ENCODE data around the gene AHI1. TPM values are rescaled to one million over a fixed set of nuclear protein-coding genes. Genes with fewer than 3 reads are reported as not detected.

Gene AHI1
- total RNA-seq, 1 experiment from 2014 or later, result 22.8 TPM

DNA sequence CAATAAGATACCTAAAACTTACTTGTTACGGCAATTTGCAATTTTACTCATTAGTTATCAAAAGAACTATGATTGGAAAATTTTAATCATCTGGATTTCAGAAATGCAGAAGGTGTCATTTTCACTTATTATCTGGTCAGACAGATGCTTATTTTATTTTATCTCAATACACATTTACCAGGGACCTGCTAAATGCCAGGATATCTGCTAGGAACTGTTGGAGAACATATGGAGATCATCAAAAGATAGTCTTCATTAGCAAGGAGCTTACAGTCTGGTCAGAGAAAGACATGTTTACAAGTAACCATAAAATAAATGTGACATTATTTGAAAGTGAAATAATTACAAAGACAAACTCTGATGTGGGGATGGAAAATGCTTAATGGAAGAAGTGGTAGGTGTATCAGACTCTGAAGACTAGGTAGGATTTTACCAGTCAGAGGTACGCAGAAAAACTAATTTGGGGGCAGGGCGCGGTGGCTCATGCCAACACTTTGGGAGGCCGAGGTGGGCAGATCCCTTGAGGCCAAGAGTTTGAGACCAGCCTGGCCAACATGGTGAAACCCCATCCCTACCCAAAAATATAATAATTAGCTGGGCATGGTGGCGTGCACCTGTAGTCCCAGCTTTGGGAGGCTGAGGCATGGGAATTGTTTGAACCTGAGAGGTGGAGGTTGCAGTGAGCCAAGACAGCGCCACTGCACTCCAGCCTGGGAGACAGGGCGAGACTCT lies 178.6 kb downstream of the AHI1 start:
- no TSS peak for BruUV-seq (replicated peaks)
- intact Hi-C loops (cut with micrococcal nuclease; ENCODE audit: unreplicated experiment), result no loop called here
- TF ChIP-seq, protein P1, sequence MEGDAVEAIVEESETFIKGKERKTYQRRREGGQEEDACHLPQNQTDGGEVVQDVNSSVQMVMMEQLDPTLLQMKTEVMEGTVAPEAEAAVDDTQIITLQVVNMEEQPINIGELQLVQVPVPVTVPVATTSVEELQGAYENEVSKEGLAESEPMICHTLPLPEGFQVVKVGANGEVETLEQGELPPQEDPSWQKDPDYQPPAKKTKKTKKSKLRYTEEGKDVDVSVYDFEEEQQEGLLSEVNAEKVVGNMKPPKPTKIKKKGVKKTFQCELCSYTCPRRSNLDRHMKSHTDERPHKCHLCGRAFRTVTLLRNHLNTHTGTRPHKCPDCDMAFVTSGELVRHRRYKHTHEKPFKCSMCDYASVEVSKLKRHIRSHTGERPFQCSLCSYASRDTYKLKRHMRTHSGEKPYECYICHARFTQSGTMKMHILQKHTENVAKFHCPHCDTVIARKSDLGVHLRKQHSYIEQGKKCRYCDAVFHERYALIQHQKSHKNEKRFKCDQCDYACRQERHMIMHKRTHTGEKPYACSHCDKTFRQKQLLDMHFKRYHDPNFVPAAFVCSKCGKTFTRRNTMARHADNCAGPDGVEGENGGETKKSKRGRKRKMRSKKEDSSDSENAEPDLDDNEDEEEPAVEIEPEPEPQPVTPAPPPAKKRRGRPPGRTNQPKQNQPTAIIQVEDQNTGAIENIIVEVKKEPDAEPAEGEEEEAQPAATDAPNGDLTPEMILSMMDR (conservative IDR thresholded peaks at IDR 0.05; ENCODE audit: low read depth, low read length), result no peak
- TF ChIP-seq EZH2 (IDR thresholded peaks at IDR 0.05; ENCODE audit: borderline replicate concordance, low read depth, low read length, poor library complexity, severe bottlenecking), result no peak
- no peak overlapping the region for H3K27ac ChIP-seq (ENCODE audit: low read depth, low read length, poor library complexity, severe bottlenecking)
- no peaks in the 10 kb centered on the region for H3K27me3 ChIP-seq (replicated peaks; ENCODE audit: insufficient read depth, low read depth, low read length, poor library complexity)
- ChIA-PET POLR2A (ENCODE audit: low non-redundant PET) (no interaction called here), CTCF (no interaction called here)
- H3K36me3 ChIP-seq (ENCODE audit: insufficient read depth, low read length, poor library complexity, severe bottlenecking), result no peaks in the 10 kb centered on the region
- no peaks in the 10 kb centered on the region for H3K4me1 ChIP-seq (ENCODE audit: insufficient read depth, low read length, poor library complexity, severe bottlenecking)
- no peak for DNase-seq (ENCODE audit: low spot score)
- H3K9me3 ChIP-seq (ENCODE audit: low read depth, low read length, poor library complexity, severe bottlenecking), result no peaks in the 10 kb centered on the region
- H3K4me3 ChIP-seq (ENCODE audit: low read depth, low read length, poor library complexity, severe bottlenecking), result no peak overlapping the region

DNA sequence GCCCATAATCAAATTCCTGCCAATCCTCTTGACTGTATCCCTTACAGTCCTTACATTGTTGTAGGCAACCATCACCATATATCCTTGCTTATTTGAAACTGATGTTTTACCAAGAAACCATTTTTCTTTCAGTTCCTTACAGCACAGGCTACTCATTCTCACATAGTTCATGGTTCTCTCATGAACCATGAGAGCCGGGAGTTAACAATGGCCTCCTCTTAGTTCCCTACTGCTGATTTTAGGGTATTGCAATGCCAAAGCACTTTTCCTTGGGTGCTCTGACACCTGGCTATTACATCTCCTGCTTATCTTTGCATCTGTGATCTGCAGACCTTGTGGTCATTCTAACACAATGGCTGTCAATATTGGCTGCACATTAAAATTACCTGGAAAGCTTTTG lies 183.0 kb downstream of the AHI1 start:
- TF ChIP-seq, protein P1 (conservative IDR thresholded peaks at IDR 0.05; ENCODE audit: low read depth, low read length), result no peak
- TF ChIP-seq EZH2 (IDR thresholded peaks at IDR 0.05; ENCODE audit: borderline replicate concordance, low read depth, low read length, poor library complexity, severe bottlenecking), result no peak
- H3K27me3 ChIP-seq (replicated peaks; ENCODE audit: insufficient read depth, low read depth, low read length, poor library complexity), result no peaks in the 10 kb centered on the region
- POLR2A ChIA-PET (ENCODE audit: low non-redundant PET), result no interaction called here
- BruUV-seq (replicated peaks), result no TSS peak
- H3K4me1 ChIP-seq (ENCODE audit: insufficient read depth, low read length, poor library complexity, severe bottlenecking), result no peaks in the 10 kb centered on the region
- CTCF ChIA-PET, result no interaction called here
- H3K4me3 ChIP-seq (ENCODE audit: low read depth, low read length, poor library complexity, severe bottlenecking), result no peak overlapping the region
- intact Hi-C loops (cut with micrococcal nuclease; ENCODE audit: unreplicated experiment), result no loop called here
- H3K36me3 ChIP-seq (ENCODE audit: insufficient read depth, low read length, poor library complexity, severe bottlenecking), result no peaks in the 10 kb centered on the region
- no peak overlapping the region for H3K27ac ChIP-seq (ENCODE audit: low read depth, low read length, poor library complexity, severe bottlenecking)
- H3K9me3 ChIP-seq (ENCODE audit: low read depth, low read length, poor library complexity, severe bottlenecking), result no peaks in the 10 kb centered on the region
- no peak for DNase-seq (ENCODE audit: low spot score)

DNA sequence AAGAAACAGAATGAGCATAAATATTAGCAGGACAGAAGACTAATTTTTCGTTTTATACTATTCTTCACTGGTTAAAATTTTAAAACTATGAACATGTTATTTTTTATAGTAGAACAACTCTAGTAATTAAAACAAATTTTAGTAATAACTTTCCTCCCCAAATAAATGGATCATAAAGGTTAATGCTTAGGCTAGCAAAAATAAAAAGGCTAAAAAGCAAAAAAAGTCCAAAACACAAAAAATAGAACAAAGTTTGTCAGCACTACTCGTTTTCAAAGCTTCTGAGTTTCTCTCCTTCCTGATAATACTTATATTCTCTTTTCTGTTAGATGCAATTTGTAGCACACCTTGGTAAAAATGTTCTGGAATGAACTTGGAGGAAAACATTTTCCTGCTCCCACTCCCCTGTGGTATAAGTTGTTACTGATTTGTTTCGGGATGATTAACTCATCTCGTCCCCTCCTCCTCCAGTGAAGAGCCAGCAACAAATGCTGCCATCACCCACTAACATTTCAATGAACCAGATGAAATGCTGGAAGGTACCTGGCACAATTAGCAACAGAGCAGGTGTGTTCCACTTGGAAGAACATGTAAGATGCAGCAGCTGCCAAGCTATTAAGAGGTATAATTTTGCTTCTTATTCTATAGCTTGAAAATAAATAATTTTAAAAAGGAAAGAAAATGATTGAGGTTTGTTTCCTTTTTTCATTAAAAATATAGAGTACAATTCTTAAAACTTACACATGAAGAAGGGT lies 185.9 kb downstream of the AHI1 start:
- no peak for DNase-seq (ENCODE audit: low spot score)
- Histone ChIP-seq H3K4me3 (ENCODE audit: low read depth, low read length, poor library complexity, severe bottlenecking) (no peak overlapping the region), H3K4me1 (ENCODE audit: insufficient read depth, low read length, poor library complexity, severe bottlenecking) (no peaks in the 10 kb centered on the region), H3K27ac (ENCODE audit: low read depth, low read length, poor library complexity, severe bottlenecking) (no peak overlapping the region), H3K9me3 (ENCODE audit: low read depth, low read length, poor library complexity, severe bottlenecking) (no peaks in the 10 kb centered on the region), H3K36me3 (ENCODE audit: insufficient read depth, low read length, poor library complexity, severe bottlenecking) (no peaks in the 10 kb centered on the region), H3K27me3 (replicated peaks; ENCODE audit: insufficient read depth, low read depth, low read length, poor library complexity) (no peaks in the 10 kb centered on the region)
- ChIA-PET POLR2A (ENCODE audit: low non-redundant PET) (no interaction called here), CTCF (no interaction called here)
- intact Hi-C loops (cut with micrococcal nuclease; ENCODE audit: unreplicated experiment), result no loop called here
- BruUV-seq (replicated peaks), result no TSS peak
- TF ChIP-seq, protein P1 (conservative IDR thresholded peaks at IDR 0.05; ENCODE audit: low read depth, low read length), result no peak
- no peak for TF ChIP-seq EZH2 (IDR thresholded peaks at IDR 0.05; ENCODE audit: borderline replicate concordance, low read depth, low read length, poor library complexity, severe bottlenecking)
